K562 (cell line): ENCODE data around the gene SOX15. TPM values are rescaled to one million over a fixed set of nuclear protein-coding genes. Genes with fewer than 3 reads are reported as not detected.
A peak's percentile ranks its signal among the peaks of the same experiment; 100 is the strongest.

Experiments used
- ATAC-seq: fragments of 200-7000 bp; cut with Tn5 transposase; 3 replicates; pipeline ENCODE4 v1.9.1; 2020; ENCODE audit warnings: moderate library complexity
- BruUV-seq: library from RNA; stranded (reverse); fragments of 400-500 nt; replicated peaks from 2 replicates; lab custom pipeline; 2021; lab: Mats Ljungman, UMichigan
- CTCF ChIA-PET: fragments of 300-600 bp; formaldehyde crosslinking; extraction: SDS; loops from one replicate; lab custom pipeline; 2021; ENCODE audit warnings: low intra/inter-chr PET ratio; lab: Yijun Ruan, JAX
- POLR2A ChIA-PET: fragments of 300-600, 350-650 bp; sonication (Branson Sonifier 250); formaldehyde crosslinking; extraction: SDS; loops from one replicate; lab custom pipeline; 2021; ENCODE audit warnings: antibody characterized with exemption, inconsistent platforms; lab: Yijun Ruan, JAX
- DNase-seq, 4 experiments: peaks; one replicate each; pipeline versions ENCODE4 v3.0.0 to v3.0.0-alpha.2; 2011 to 2018; ENCODE audit warnings: low spot score in 3 of 4, mixed read lengths in 3 of 4; ENCODE audit errors: extremely low read depth in 1 of 4
- FAIRE-seq: peaks from 2 replicates; lab custom pipeline; 2011; peaks lifted over from hg19 to GRCh38; lab: Jason Lieb, UNC
- H2AFZ ChIP-seq: 2 replicates; pipeline ENCODE4 v1.6.0; 2011; ENCODE audit warnings: low read depth, low read length, control low read depth, inconsistent platforms
- H3K27ac ChIP-seq: fragments of 200-600 bp; 3 replicates; pipeline ENCODE4 v1.8.0; 2011; ENCODE audit warnings: low read depth, mild to moderate bottlenecking, control low read depth, inconsistent platforms, low read length, moderate library complexity, mixed read lengths; ENCODE audit errors: extremely low read depth
- H3K27me3 ChIP-seq, 2 experiments: fragments of 300-600 bp in 1 of 2; 2 replicates in 1 of 2; 3 replicates in 1 of 2; pipeline versions ENCODE4 v1.6.0 to v1.8.0; 2011; ENCODE audit warnings: inconsistent platforms in 2 of 2, low read length in 2 of 2, mild to moderate bottlenecking in 1 of 2, mixed read lengths in 1 of 2, moderate library complexity in 1 of 2; ENCODE audit not compliant: control insufficient read depth in 2 of 2, insufficient read depth in 2 of 2
- H3K36me3 ChIP-seq: fragments of 300-600 bp; 3 replicates; pipeline ENCODE4 v1.8.0; 2011; ENCODE audit warnings: mild to moderate bottlenecking, low read length, inconsistent platforms; ENCODE audit not compliant: control insufficient read depth, insufficient read depth
- H3K4me1 ChIP-seq, 2 experiments: fragments of 200-600 bp in 1 of 2; replicated peaks in 1 of 2; 2 replicates in 1 of 2; 3 replicates in 1 of 2; pipeline versions ENCODE4 v1.5.1 to v1.8.0; 2011; ENCODE audit warnings: inconsistent platforms in 2 of 2, low read length in 2 of 2, mild to moderate bottlenecking in 1 of 2, mixed read lengths in 1 of 2, moderate library complexity in 1 of 2; ENCODE audit not compliant: control insufficient read depth in 2 of 2, insufficient read depth in 2 of 2
- H3K4me2 ChIP-seq: 2 replicates; pipeline ENCODE4 v1.6.1; 2011; ENCODE audit warnings: low read length, control low read depth, inconsistent platforms, mixed read lengths; ENCODE audit not compliant: insufficient read depth
- H3K4me3 ChIP-seq: fragments of 200-600 bp; sonication (generic), shearing (Covaris generic); 2 replicates; pipeline ENCODE4 v1.5.1; 2016; ENCODE audit warnings: control low read depth, inconsistent platforms
- H3K79me2 ChIP-seq: fragments of 200-600 bp; 3 replicates; pipeline ENCODE4 v1.8.0; 2011; ENCODE audit warnings: low read length, inconsistent platforms; ENCODE audit not compliant: control insufficient read depth, insufficient read depth
- H3K9ac ChIP-seq, 2 experiments: 2 replicates each; pipeline versions ENCODE4 v1.6.0 to v1.6.1; 2011; ENCODE audit warnings: low read depth in 2 of 2, low read length in 2 of 2, control low read depth in 1 of 2, inconsistent platforms in 1 of 2, mild to moderate bottlenecking in 1 of 2, mixed read lengths in 1 of 2; ENCODE audit not compliant: insufficient read depth in 1 of 2
- H3K9me1 ChIP-seq: one replicate; pipeline ENCODE4 v1.6.0; 2011; ENCODE audit warnings: inconsistent platforms, mild to moderate bottlenecking, low read length, moderate library complexity; ENCODE audit not compliant: control insufficient read depth, insufficient read depth
- H3K9me3 ChIP-seq: replicated peaks from 2 replicates; pipeline ENCODE4 v1.5.1; 2011; ENCODE audit warnings: low read depth, low read length, inconsistent platforms; ENCODE audit not compliant: control insufficient read depth, insufficient read depth
- H4K20me1 ChIP-seq: replicated peaks from 2 replicates; pipeline ENCODE4 v1.6.1; 2011; ENCODE audit warnings: low read length, inconsistent platforms, mixed read lengths; ENCODE audit not compliant: control insufficient read depth, insufficient read depth
- AFF1 ChIP-seq, 2 experiments: fragments of 450-650 bp; IDR thresholded peaks; 2 replicates each; pipeline ENCODE4 v1.6.1; 2018; ENCODE audit warnings: mild to moderate bottlenecking in 2 of 2, low read depth in 1 of 2; ENCODE audit not compliant: partially characterized antibody in 2 of 2
- ARID2 ChIP-seq: fragments of 450-650 bp; IDR thresholded peaks from 2 replicates; pipeline ENCODE4 v1.6.1; 2017; ENCODE audit warnings: antibody characterized with exemption, mild to moderate bottlenecking
- EGR1 ChIP-seq: fragments of 450-650 bp; conservative IDR thresholded peaks from 2 replicates; pipeline ENCODE4 v1.6.1; 2017; ENCODE audit warnings: mild to moderate bottlenecking
- EP400 ChIP-seq: fragments of 450-650 bp; IDR thresholded peaks from 2 replicates; pipeline ENCODE4 v1.6.1; 2017; ENCODE audit warnings: antibody characterized with exemption, mild to moderate bottlenecking, moderate library complexity
- FIP1L1 ChIP-seq: fragments of 200-400 bp; formaldehyde crosslinking; IDR thresholded peaks from 2 replicates; pipeline ENCODE4 v1.6.1; 2018; ENCODE audit warnings: mild to moderate bottlenecking, low read depth, low read length; ENCODE audit not compliant: poor library complexity, severe bottlenecking
- GTF2A2 ChIP-seq: IDR thresholded peaks from 2 replicates; pipeline ENCODE4 v1.6.1; 2016; ENCODE audit warnings: mild to moderate bottlenecking, missing genetic modification characterization, missing compliant biosample characterization
- MBD2 ChIP-seq: sonication (generic); IDR thresholded peaks from 2 replicates; pipeline ENCODE4 v1.6.1; 2016; ENCODE audit warnings: low read depth, borderline replicate concordance
- RFX5 ChIP-seq: IDR thresholded peaks from 2 replicates; pipeline ENCODE4 v1.6.1; 2011; ENCODE audit warnings: low read depth, mild to moderate bottlenecking, improper control_type of control experiment, low read length
- SAP30 ChIP-seq: fragments of 200-600 bp; sonication (generic); IDR thresholded peaks from 2 replicates; pipeline ENCODE4 v1.6.1; 2012; ENCODE audit warnings: borderline replicate concordance, low read depth, mild to moderate bottlenecking, moderate library complexity, low read length, control low read depth, inconsistent platforms; ENCODE audit not compliant: insufficient read depth, poor library complexity, severe bottlenecking
- SMARCA4 ChIP-seq: fragments of 450-650 bp; IDR thresholded peaks from 2 replicates; pipeline ENCODE4 v1.6.1; 2016
- SMARCB1 ChIP-seq: IDR thresholded peaks from 2 replicates; pipeline ENCODE4 v1.6.1; 2011; ENCODE audit warnings: improper control_type of control experiment, low read depth; ENCODE audit not compliant: insufficient read length
- ZNF316 ChIP-seq: fragments of 450-650 bp; IDR thresholded peaks from 2 replicates; pipeline ENCODE4 v1.6.1; 2016
- ZNF639 ChIP-seq, 2 experiments: fragments of 200-800 bp in 1 of 2; sonication (Bioruptor generic) in 1 of 2; sonication (generic) in 1 of 2; formaldehyde crosslinking in 1 of 2; IDR thresholded peaks in 1 of 2; conservative IDR thresholded peaks in 1 of 2; 2 replicates each; pipeline versions ENCODE4 v1.5.0 to v1.6.1; 2016 to 2020; ENCODE audit warnings: missing compliant biosample characterization in 1 of 2, missing genetic modification characterization in 1 of 2, missing genetic modification reagents in 1 of 2
- WGBS: fragments of 100-300 bp; shearing (Covaris generic); methylation state at CpG from one replicate; pipeline ENCODE4 v1.1.6; 2016; ENCODE audit warnings: low coverage, mixed read lengths; ENCODE audit not compliant: insufficient coverage; ENCODE audit errors: missing lambda C conversion rate; 5-methylcytosine and 5-hydroxymethylcytosine counted together
- in situ Hi-C: fragments of 300-500 bp; cut with MboI; formaldehyde crosslinking; loops from 4 replicates; pipeline ENCODE4 v1.15.0; 2018; ENCODE audit warnings: inconsistent platforms, mixed read lengths
- intact Hi-C: fragments of 100-400 bp; cut with micrococcal nuclease; formaldehyde crosslinking; loops from 2 replicates; pipeline ENCODE4 v1.14.2; 2022
- polyA plus RNA-seq, 8 experiments: library from polyadenylated mRNA; depleted of rRNA in 4 of 8; stranded (reverse) in 5 of 8; unstranded in 3 of 8; fragments of >200 nt; fragmentation: Nextera tagmentation in 2 of 8; fragmentation: Illumina TruSeq in 1 of 8; extraction: Ambion mirVana in 2 of 8; extraction: Trizol in 1 of 8; gene quantifications; 2 replicates each; pipeline versions ENCODE4 v1.2.1 to v1.2.3, GENCODE V29; 2011 to 2014; ENCODE audit warnings: inconsistent platforms in 1 of 8, missing spikeins in 1 of 8
- total RNA-seq, 7 experiments: library from RNA; depleted of rRNA in 6 of 7; stranded (reverse); fragments of >200 nt in 6 of 7; fragmentation: Illumina TruSeq in 2 of 7; extraction: Trizol in 2 of 7; gene quantifications; 2 replicates each; pipeline versions ENCODE4 v1.2.1 to v1.2.3, GENCODE V29; 2011 to 2021; ENCODE audit warnings: low replicate concordance in 1 of 7

Gene SOX15
- total and polyA plus RNA-seq, 9 of the 15 experiments (the other 6 are each of a cell fraction or from before 2014, with no cell fraction given) = 0.07 to 0.33 (median 0.19) TPM; not detected in 5

- TF ChIP-seq ZNF639 (CRISPR knock-in tag; conservative IDR thresholded peaks at IDR 0.05 in 1 of 2, IDR thresholded peaks at IDR 0.05 in 1 of 2) (peak in 1 of 2 experiments; percentile 58; a peak in 2 of 4 replicates), GTF2A2 (tag) (no peak), RFX5 (no peak), SMARCB1 (no peak), EGR1 (peak; percentile 50; the same call in 1 of the 2 replicates), MBD2 (peak; percentile 35; the same call in 1 of the 2 replicates)
Observed at GRCh38 chr17:7614425-7615264, 24.8 kb upstream of the SOX15 start, which contains the start of gene FXR2 (continued).

GRCh38 chr17:7613769-7614424, 24.0 kb upstream of the SOX15 start:
- ATAC-seq = no peak
- peaks cover 51% of the 10 kb centered on the region for H3K79me2 ChIP-seq
- peak overlapping the region; percentile 81 for H3K4me3 ChIP-seq
- peaks cover 6% of the 10 kb centered on the region for H3K9me1 ChIP-seq
- H3K9me3 ChIP-seq = no peaks in the 10 kb centered on the region
- WGBS = 0% methylated on average over 12 of the region's 20 CpGs
- POLR2A ChIA-PET = interaction anchor here (0.8 to 4.0 kb wide), 4 partner anchors 23 to 245 kb away, joined by 3 to 28 read pairs (median 4); partner anchors contain the start of genes MPDU1 and TP53
- in situ Hi-C loops (no loop called here), intact Hi-C loops (no loop called here)
- H3K4me2 ChIP-seq = peak overlapping the region; percentile 82
- CTCF ChIA-PET = no interaction called here
- peak overlapping the region; percentile 80 for H3K27ac ChIP-seq
- H3K4me1 ChIP-seq = peaks cover 16 to 27% of the 10 kb centered on the region in 2 experiments; a peak in 4 of 5 replicates
- peak overlapping the region; percentile 80 to 96 for H3K9ac ChIP-seq
- H3K36me3 ChIP-seq = peaks cover 14% of the 10 kb centered on the region; the same call in 2 of the 3 replicates
- no peaks in the 10 kb centered on the region for H3K27me3 ChIP-seq
- TSS peak; percentile 54 for BruUV-seq
- DNase-seq = no peak
- peak overlapping the region; percentile 4; the same call in 1 of the 2 replicates for H2AFZ ChIP-seq
- peak; percentile 54 for FAIRE-seq
- no peaks in the 10 kb centered on the region; the same call in 1 of the 2 replicates for H4K20me1 ChIP-seq
- TF ChIP-seq AFF1 (IDR thresholded peaks at IDR 0.05; ENCODE audit: low read depth in 1 of 2, partially characterized antibody in 2 of 2) = no peak
- TF ChIP-seq ZNF316 = no peak
- peak; percentile 60 for TF ChIP-seq SAP30
- TF ChIP-seq FIP1L1 = no peak
- TF ChIP-seq SMARCA4 = peak; percentile 63
- 0 out of 2 replicates have a peak, but pooled peaks have one; percentile 26 for TF ChIP-seq ARID2
- TF ChIP-seq EP400 = peak; percentile 45; the same call in 1 of the 2 replicates
